ENCODE data around the gene ADAMTSL5.
"Not testable (repeated sequence)": the region's sequence is repeated elsewhere in the genome, so short reads cannot be mapped to it uniquely, and the experiment has no call there.

ADAMTSL5 gene

DNA sequence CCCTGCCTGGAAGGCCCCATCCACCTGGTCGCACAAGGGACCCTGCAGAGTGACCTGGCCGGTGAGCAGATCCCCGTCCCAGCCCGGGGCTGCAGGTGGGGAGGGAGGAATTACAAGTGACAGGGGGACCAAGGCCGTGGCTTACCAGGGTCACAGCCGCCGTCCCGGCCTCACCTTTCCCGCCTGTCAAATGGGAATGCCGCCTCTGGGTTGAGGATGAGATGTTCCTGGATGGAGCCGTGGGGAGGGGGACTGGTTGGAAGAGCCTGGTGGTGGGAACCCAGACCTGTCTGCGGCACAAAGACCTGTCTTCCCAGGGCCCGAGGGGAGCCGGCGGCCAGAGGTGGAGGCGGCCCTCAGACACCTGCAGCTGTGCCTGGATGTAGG is 16.6 kb upstream of the ADAMTSL5 start:
- DNase-seq, result no peak

DNA sequence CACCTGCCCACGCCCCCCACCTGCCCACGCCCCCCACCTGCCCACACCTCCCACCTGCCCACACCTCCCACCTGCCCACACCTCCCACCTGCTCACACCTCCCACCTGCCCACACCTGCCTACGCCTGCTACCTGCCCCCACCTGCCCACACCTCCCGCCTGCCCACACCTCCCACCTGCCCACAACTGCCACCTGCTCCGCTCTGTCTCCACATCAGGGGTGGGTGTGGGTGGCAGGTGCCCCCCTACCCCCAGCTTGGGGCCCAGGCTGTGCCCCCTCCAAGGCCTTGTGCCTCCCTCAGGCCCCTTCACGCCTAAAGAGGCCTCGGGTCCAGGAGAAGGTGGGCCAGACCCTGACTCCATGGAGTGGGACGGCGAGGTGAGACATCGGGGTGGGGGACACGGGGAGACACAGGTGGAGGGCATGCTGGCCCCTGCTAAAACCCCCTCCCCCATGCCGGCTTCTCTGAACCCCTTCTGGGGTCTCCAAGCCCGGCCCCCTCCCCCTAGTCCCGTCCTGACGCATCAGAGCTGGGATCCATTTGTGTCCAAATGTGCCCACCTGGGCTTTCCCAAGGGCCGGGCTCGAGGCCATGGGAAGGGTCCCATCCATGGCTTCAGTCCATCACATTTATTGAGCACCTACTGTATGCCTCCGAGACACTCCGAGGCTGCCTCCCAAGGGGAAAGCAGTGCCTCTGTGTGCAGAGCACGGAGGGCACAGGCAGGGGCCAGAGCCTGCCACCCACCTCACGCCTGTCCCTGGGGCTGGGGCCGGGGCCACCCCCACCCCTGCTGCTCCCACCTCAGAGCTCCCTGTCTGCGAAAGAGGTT is 16.0 kb upstream of the ADAMTSL5 start:
- no peak for DNase-seq

DNA sequence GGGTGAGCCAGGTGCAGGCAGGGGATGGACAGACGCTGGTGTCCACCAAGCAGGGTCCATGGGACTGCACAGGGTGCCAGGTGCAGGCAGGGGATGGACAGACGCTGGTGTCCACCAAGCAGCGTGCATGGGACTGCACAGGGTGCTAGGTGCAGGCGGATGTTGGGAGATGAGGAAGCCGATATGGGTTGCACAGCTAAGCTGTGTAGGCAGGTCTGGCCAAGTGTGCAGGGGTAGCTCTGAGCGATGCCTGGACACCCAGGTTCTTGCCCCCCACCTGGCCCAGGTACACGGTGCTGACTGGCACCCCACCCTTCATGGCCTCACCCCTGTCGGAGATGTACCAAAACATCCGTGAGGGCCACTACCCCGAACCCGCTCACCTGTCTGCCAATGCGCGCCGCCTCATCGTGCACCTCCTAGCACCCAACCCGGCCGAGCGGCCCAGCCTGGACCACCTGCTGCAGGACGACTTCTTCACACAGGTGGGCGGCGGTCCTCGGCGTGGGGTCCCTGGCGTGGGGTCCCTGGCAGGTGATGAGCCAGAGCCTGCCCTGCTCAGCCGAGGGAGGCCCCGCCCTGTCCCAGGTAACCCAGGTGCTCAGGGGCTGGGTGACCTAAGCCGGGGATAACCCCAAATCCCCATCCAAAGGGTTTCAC is 15.0 kb upstream of the ADAMTSL5 start:
- no peak for DNase-seq

DNA sequence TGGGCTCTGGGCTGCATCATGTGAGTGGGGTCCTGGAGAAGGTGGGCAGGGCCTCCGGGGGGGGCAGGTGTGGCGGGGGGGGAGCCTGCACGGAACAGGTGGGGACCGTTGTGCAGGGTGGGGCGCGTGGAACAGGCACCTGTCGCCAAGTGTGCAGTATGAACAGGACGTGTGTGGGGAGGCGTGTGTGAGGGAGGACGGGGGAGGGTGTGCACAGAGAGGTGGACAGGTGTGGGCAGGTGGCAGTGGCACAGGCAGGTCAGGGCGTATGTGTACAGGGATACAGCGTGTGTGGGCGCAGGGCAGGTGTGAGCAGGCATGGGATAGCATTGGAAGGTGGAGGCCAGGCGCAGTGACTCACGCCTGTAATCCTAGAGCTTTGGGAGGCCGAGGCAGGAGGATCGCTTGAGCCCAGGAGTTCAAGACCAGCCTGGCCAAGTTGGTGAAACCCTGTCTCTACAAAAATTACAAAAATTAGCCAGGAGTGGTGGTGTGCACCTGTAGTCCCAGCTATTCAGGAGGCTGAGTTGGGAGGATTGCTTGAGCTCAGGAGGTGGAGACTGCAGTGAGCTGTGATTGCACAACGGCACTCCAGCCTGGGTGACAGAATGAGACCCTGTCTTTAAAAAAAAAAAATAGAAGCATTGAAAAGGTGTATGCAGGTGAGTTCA is 14.3 kb upstream of the ADAMTSL5 start:
- DNase-seq, result no peak

DNA sequence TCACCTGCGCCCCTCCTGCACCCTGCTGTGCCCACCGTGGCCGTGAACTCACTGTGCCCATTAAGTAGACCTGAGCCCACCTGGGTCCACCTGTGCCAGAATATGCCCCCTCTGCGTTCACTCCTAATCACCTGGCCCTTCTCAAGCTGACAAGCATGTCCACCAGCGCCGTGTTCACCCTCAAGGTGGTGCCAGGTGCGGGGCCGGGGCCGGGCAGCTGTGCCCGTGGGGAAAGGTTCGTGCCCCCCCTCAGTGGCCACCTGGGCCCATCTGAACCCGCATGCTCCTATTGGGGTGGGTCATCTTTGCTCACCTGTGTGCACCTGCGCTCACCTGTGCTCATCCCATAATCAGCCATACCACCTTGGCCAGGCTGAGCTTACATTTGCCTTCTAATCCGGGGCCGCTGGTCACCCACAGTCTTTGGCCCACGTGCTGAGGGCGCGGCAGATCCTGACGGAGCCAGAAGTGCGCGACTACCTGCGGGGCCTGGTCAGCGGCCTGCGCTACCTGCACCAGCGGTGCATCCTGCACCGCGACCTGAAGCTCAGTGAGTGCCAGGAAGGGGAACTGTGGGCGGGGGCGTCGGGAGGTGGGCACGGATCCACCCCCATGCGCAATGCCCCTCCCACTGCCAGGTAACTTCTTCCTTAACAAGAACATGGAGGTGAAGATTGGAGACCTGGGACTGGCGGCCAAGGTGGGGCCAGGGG is 13.4 kb upstream of the ADAMTSL5 start:
- DNase-seq, result no peak

DNA sequence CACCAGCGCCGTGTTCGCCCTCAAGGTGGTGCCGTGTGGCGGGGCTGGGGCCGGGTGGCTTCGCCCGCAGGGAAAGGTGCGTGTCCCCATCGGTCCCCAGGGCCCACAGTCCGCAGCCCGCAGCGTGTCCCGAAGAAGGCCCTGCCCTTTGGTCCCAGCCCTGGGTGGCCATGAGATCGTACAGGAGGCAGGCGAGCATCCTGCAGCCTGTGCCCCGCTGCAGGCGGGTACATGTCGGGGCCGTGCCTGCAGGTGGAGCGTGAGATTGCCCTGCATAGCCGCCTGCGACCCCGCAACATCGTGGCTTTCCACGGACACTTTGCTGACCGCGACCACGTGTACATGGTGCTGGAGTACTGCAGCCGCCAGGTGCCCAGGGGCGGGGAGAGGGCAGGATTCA is 12.5 kb upstream of the ADAMTSL5 start:
- DNase-seq, result no peak

DNA sequence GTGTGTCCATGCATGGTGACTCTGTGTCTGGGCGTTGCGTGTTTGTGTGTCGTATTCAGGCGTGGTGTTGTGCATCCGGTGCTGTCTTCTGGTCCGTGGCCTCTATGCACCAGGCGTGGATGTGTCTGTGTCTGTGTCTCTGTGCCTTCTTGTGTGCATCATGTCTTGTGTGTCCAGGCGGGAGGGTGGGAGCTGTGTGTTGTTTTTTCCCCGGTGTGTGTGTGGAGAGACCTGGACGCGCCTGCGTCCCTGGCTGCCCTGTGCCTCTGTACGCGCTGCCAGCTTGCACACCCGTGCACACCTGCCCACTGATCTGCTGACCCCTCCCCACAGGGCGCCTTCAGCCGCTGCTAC is 12.1 kb upstream of the ADAMTSL5 start:
- DNase-seq, result no peak

DNA sequence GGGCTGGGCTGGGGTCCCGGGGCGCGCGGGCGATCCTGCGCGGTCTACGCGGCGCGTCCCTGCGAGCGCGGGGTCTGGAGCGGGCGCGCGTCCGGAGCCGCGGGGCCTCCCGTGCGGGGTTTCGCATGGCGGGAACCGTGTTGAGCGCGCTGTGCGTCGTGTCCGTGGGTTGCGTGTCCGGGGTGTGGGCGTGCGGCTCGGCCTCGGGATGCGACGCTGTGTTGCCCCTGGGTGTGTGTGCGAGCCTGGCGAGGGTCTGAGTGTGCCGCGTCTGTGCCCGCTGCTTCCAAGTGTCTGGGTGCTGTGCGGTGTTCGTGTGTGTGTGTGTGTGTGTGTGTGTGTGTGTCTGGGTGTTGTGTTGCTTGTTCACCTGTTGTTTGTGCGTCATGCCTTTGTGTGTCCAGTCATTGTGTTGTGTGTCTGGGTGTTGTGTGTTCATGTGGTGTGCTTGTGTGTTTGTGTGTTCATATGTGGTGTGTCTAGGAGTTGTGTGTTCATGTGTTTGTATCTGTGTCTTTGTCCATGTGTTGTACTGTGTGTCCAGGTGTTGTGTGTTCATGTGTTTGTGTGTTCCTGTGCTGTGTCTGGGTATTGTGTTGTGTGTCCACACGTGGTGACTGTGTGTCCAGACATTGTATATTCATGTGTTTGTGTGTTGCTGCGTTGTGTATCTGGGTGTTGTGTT is 11.6 kb upstream of the ADAMTSL5 start:
- no peak for DNase-seq

DNA sequence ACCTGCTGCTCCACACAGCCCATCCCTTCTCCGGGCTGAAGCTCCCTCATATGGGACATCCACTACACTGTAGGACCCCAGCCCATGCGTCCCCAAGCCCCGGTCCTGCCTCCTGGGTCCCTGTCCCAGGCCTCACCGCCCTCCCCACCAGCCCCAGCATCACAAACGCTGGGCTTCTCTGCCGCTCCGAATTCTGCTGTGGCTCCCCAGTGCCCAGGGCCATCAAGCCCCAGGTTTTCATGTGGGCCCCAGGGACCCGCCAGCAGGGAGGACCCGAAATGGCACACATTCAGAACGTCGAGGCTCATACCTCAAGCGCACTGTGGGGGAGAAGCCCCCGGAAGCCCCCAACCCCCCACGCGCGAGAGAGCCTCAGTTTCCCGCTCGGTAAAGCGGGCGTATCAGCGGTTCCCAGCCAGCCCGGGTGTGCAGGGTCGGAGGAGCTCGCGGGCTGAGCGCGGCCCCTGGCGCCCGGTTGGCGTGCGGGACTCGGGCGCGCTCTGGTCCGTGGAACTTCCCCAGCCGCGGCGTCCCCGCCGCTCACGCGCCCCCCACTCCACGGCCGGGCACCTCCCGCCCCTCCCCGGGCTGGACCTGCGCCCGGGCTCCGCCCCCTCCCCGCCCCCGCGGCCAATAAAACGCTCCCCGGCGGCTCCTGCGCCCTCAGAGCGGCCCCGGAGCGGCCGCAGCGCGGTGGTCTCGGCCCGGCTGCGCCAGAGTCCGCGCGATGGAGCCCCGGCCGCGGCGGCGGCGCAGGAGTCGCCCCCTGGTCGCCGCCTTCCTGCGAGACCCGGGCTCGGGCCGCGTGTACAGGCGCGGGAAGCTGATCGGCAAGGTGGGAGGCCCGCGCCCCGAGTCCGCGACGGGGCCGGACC is 10.8 kb upstream of the ADAMTSL5 start, which contains the start of gene PLK5:
PLK5 (plus strand) TSS at position 666 of the 875 bp plus-strand sequence. CDS start 2,920 bp downstream, outside the sequence.
- no peak for DNase-seq

DNA sequence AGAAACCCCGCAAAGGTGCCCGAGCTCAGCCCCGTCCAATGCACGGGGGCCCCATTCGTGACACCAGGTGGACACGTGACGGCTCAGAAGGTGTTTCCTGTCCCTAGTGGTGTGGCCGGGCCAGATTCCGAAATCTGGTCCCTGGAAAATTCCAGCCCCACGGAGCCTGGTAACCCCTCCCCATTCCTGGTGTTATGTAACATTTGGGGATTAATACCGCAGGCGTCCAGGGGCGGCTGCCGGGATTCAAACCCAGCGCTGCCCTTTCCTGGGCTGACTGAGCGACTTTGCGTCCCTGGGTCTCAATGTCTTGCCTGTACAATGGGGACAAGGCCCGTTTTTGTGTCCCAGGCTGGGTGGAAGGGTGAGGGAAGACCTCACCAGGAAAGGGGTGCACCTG is 10.0 kb upstream of the ADAMTSL5 start:
- no peak for DNase-seq

DNA sequence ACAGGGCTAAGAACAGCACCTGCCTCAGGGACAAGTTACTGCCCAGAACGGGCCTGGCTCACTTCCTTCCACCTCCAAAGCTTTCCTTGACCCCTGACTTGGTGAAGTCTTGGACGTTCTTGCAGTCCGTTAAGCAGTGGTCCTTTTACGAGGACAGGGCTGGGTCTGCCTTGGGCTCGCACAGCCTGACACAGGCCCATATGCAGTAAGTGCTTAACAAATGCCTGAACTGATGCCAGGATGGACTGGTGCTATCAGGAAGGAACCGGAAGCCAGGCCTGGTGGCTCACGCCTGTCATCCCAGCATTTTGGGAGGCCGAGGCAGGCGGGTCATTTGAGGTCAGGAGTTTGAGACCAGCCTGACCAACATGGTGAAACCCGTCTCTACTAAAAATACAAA is 9.2 kb upstream of the ADAMTSL5 start:
- no peak for DNase-seq

DNA sequence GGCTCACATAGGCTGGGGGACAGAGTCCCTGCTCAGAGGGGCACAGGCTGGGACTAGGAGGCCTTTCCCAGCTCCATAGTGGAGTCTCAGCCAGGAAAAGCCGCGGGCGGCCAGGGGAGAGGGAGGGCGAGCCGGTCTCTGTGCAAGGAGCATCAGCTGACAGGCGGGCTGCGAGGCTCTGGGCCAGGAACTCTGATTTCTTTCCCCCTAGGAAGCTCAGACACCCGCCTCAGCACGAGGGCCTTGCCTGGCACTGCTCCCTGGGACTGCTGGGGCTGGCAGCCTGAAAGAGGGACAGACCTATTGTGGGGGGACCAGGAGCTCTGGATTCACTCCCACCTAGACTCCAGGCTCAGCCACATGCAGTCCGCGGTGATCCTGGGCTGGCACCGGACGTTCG is 8.8 kb upstream of the ADAMTSL5 start:
- no peak for DNase-seq

DNA sequence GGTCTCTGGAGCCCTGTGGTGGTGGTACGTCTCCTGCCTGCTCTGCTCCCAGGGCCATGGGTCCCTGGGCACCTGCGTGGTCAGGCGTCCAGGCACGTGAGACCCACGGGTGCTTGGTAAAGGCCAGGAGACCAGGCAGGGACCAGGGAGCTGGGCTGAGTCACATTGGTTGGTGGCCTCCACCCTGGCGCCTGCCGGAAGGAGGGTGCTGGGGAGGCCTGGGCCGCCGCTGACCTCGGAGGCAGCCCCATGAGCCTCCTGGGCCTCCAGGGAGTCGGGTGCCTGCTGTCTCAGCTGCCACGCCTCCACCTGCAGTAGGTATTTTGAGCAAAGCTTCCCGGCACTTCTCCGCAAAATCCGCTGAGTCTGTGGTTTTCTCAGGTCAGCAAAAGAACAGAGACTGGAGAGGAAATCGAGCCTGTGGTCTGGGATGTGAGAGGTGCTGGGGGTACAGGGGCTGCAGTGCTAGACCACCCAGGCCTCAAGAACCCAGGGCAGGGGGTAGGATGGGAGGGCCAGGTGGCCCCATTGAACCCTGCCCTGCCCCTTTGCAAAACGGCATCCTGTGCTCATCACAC is 7.5 kb upstream of the ADAMTSL5 start:
- no peak for DNase-seq

DNA sequence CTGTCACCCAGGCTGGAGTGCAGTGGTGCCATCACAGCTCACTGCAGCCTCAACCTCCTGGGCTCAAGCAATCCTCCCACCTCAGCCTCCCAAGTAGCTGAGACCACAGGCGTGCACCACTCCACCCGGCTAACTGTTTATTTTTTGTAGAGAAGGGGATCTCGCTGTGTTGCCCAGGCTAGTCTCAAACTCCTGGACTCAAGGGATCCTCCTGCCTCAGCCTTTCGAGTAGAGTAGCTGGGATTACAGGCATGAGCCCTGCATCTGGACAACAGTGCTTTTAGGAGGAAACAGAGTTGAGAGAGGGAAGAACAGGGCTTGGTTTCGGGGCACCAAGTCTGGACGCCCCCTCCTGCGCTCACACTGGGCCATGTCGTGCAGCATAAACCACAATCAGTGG is 7.0 kb upstream of the ADAMTSL5 start:
- not testable (repeated sequence) for DNase-seq

DNA sequence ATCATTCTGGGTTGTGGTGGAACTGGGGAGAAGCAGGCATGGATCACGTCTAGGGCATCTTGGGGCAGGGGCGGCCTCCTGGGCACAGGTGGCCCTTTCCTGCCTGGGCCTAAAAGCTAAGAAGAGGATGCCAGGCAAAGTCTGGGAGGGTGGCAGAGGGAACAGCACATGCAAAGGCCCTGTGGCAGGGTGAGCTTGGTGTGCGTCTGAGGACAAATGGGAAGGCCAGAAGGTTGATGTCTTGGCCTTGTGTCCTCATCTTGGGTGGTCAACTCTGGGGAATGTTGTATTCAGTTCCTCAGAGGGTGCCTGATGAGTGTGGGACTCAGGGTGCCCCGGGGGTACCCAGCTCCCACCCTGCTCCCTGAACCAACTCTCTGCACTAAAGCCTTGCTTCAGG is 5.7 kb upstream of the ADAMTSL5 start:
- no peak for DNase-seq

DNA sequence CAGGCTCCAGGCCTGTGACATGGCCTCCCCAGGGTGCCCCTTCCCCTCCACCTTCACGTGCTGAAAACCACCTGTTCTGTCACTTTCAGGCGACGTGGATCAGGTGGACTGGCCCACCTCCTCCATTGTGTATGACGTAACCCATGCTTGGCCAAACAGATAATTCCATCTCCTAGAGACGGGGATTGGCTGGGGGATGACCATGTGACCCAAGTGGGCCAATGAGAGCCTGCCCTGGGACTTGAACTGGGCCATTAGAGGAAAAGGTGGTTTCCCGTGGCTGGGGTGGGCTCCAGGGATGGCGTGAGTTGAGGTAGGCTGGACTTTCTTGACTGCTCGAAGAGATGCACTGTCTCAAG is 3.6 kb upstream of the ADAMTSL5 start:
- DNase-seq, result no peak

DNA sequence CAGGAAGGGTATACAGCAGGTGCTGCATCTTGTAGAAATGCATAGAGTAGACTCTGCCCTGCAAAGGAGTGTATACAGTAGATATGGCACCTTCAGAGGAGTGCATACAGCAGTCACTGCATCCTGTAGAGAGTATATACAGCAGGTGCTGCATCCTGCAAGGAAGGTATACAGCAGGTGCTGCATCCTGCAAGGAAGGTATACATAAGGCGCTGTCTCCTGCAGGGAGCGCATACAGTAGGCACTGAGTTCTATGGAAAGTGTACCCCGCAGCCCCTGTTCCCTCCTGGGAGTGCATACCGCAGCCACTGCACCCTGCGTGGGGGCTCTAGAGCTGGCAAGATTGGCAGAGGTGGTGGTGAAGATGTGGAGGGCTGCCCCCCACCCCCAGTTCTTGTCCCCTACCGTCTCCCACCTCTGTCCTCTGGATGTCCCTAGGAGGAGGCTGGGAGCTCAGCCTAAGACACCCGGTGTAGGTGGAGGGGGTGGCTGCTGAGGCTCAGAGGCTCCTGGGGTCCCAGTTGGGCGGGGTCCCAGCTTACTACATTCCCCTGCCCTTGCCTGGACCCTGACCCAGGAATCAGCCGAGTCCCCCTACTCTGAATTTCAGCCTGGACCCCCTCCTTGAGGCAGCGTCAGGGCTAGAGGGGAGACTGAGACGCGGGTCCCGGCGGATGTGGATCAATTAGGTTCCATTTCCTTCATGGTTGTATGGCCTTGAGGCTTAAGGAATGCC is 2.3 kb upstream of the ADAMTSL5 start:
- no peak for DNase-seq

DNA sequence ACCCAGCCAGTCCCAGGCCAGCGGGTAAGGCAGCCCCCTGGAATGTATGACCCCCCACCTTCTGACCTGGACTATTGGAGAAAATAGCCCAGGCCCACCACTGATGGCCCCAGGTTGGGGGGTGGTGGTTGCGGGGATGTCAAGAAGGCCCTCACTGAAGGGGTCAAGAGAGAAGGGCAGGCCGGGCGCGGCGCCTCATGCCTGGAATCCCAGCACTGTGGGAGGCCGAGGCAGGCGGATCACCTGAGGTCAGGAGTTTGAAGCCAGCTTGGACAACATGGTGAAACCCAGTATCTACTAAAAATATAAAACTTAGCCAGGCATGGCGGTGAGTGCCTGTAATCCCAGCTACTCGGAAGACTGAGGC is 1.5 kb upstream of the ADAMTSL5 start:
- DNase-seq, result no peak

DNA sequence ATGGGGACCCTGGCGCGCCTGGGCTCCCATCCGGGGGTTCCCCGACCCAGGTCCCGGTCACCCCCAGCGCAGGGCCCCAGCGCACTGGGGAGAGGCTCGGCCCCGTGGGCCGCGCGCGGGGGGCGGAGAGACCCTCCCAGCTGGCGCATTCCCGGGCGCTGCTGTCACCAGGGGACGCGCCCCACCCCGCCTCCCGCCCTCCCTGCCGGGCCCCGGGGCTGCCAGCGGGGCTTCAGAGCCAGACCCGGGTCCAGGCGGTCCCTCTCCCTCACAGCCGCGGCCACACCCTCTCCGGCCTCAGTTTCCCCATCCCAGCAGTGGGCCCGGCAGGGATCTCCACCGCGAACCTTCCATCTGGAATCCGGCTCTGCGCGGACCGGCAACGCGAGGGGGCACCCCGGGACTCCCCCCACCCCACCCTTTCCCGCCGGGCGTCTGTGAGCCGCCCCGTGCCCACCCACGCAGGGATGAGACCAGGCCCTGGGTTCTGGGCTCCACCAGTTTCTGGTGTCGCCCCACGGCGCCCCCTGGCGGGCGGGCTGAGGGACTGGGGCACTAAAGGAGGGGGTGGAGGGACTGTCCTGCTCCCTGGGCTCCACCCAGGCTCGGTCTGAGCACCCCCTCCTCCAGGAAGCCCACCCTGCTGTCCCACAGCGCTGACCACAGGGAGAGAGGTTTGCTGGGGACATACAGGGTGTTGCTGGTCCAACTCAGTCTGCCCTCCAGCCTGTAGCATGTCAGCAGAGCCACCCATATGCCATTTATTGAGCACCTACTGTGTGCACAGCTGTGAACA is 878 bp upstream of the ADAMTSL5 start:
- DNase-seq, result peak; percentile 48 to 67 (median 55)

Data from T-helper 2 cell (primary cell).